GM18873 (cell line): Measurements from ENCODE around the gene RNF144B.

ENCODE experiments used
- ATAC-seq: cut with Tn5 transposase; IDR thresholded peaks from one replicate; pipeline ENCODE4 v1.9.1; 2021; ENCODE audit warnings: mild to moderate bottlenecking, moderate library complexity, moderate number of reproducible peaks; ENCODE audit not compliant: unreplicated experiment, low FRiP score

RNF144B gene

GRCh38 chr6:18503593-18504231, 116.6 kb downstream of the RNF144B start:
- ATAC-seq = peak; percentile 71

- ATAC-seq = no peak
Observed at GRCh38 chr6:18504232-18504596, 117.1 kb downstream of the RNF144B start.

- no peak for ATAC-seq
Observed at GRCh38 chr6:18506382-18507017, 119.3 kb downstream of the RNF144B start.

GRCh38 chr6:18507018-18507415, 119.9 kb downstream of the RNF144B start:
- no peak for ATAC-seq

- no peak for ATAC-seq
Observed at GRCh38 chr6:18507561-18507960, 120.4 kb downstream of the RNF144B start.

- no peak for ATAC-seq
Observed at GRCh38 chr6:18509871-18510643, 122.9 kb downstream of the RNF144B start.

GRCh38 chr6:18510644-18511033, 123.5 kb downstream of the RNF144B start:
- ATAC-seq = no peak

GRCh38 chr6:18511211-18511610, 124.1 kb downstream of the RNF144B start:
- no peak for ATAC-seq

GRCh38 chr6:18513253-18513798, 126.2 kb downstream of the RNF144B start:
- ATAC-seq = no peak

GRCh38 chr6:18514180-18514579, 127.0 kb downstream of the RNF144B start:
- ATAC-seq = no peak

GRCh38 chr6:18515767-18516166, 128.6 kb downstream of the RNF144B start:
- ATAC-seq = no peak
